Parathyroid adenoma (tissue), 2 donors: Measurements from ENCODE around the gene TRERF1.
A peak's percentile ranks its signal among the peaks of the same experiment; 100 is the strongest.

ENCODE experiments used
- H2AFZ ChIP-seq: fragments of 300-600 bp; sonication (generic); one replicate; pipeline ENCODE4 v1.7.0; 2017; ENCODE audit warnings: antibody characterized with exemption, mild to moderate bottlenecking
- H3K27ac ChIP-seq: fragments of 300-600 bp; sonication (generic); one replicate; pipeline ENCODE4 v1.7.0; 2017
- H3K27me3 ChIP-seq: fragments of 300-600 bp; sonication (generic); one replicate; pipeline ENCODE4 v1.7.0; 2017; ENCODE audit warnings: low read length; ENCODE audit not compliant: control insufficient read depth, insufficient read depth
- H3K36me3 ChIP-seq: fragments of 300-600 bp; sonication (generic); one replicate; pipeline ENCODE4 v1.7.0; 2017; ENCODE audit warnings: low read length; ENCODE audit not compliant: control insufficient read depth, insufficient read depth
- H3K4me1 ChIP-seq: fragments of 300-600 bp; sonication (generic); one replicate; pipeline ENCODE4 v1.7.0; 2017; ENCODE audit warnings: control low read depth
- H3K4me2 ChIP-seq: fragments of 300-600 bp; sonication (generic); one replicate; pipeline ENCODE4 v1.7.0; 2017; ENCODE audit warnings: low read length
- H3K4me3 ChIP-seq: fragments of 300-600 bp; sonication (generic); one replicate; pipeline ENCODE4 v1.7.0; 2017; ENCODE audit warnings: low read depth, low read length
- H3K79me2 ChIP-seq: fragments of 300-600 bp; sonication (generic); one replicate; pipeline ENCODE4 v1.7.0; 2017; ENCODE audit warnings: control low read depth
- H3K9ac ChIP-seq: fragments of 300-600 bp; sonication (generic); one replicate; pipeline ENCODE4 v1.7.0; 2017; ENCODE audit warnings: mild to moderate bottlenecking
- H3K9me3 ChIP-seq: fragments of 300-600 bp; sonication (generic); one replicate; pipeline ENCODE4 v1.7.0; 2017; ENCODE audit warnings: low read length; ENCODE audit not compliant: control insufficient read depth
- CTCF ChIP-seq: fragments of 300-600 bp; sonication (generic); IDR thresholded peaks from one replicate; pipeline ENCODE4 v1.7.0; 2017; ENCODE audit warnings: antibody characterized with exemption, mild to moderate bottlenecking
- donor health status: primary hyperparathyroidism.

The TRERF1 gene

DNA sequence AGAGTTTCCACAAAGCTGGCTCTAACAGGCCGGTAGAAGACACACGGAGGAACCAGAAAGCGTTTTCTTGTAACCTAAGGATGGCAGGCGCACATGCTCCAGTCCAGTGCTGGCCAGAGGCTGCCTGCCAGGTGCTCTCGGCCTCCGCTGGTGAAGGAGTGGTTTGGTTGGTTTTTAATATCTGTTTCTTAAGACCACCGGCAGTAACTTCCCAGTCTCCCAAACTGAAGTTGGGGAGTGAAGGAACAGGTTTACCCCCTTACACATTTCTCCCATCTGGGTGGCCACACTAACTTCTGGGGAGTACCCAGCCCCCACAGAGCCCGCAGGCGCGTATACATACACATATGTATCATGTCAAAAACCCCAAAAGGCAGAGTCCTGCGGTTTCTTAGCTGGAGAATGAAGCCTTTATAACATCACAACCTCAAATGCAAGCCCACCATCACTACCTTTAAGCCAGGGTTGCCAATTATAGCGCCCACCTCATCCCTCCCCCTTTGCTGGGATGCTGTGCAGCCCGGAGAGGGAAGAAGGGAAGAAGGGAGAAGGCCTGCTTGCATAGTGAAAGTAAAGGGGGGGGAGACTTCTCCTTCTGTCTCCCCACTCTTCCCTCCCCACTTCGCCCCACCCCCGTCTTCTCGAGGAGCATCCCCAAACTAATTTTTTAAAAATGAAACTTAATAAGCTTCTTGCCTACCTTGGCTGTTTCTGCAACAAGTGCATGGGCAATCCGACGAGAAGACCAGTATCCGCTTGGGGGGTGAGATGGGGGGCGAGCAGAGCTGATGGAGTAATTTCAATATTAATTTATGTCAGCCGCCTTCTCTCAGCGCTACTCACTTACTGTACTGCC lies 1.0 kb downstream of the TRERF1 start:
- peak overlapping the region; percentile 45 for H3K4me2 ChIP-seq
- no peaks in the 10 kb centered on the region for H3K27me3 ChIP-seq
- peak overlapping the region; percentile 93 for H3K27ac ChIP-seq
- peaks cover 9% of the 10 kb centered on the region for H3K79me2 ChIP-seq
- peak overlapping the region; percentile 67 for H3K4me3 ChIP-seq
- peak overlapping the region; percentile 85 for H2AFZ ChIP-seq
- peaks cover 12% of the 10 kb centered on the region for H3K4me1 ChIP-seq
- H3K9ac ChIP-seq = no peak overlapping the region
- no peak for TF ChIP-seq CTCF
- H3K36me3 ChIP-seq = no peaks in the 10 kb centered on the region
- H3K9me3 ChIP-seq = no peaks in the 10 kb centered on the region

GRCh38 chr6:42449917-42450476 lies 1.7 kb downstream of the TRERF1 start:
- Histone ChIP-seq H3K9me3 (no peaks in the 10 kb centered on the region), H3K4me3 (peak overlapping the region; percentile 67), H3K9ac (no peak overlapping the region), H3K27ac (peak overlapping the region; percentile 93), H3K27me3 (no peaks in the 10 kb centered on the region), H2AFZ (peak overlapping the region; percentile 79), H3K79me2 (peaks cover 11% of the 10 kb centered on the region), H3K36me3 (no peaks in the 10 kb centered on the region), H3K4me1 (peaks cover 12% of the 10 kb centered on the region), H3K4me2 (peak overlapping the region; percentile 45)
- TF ChIP-seq CTCF = no peak

- no peaks in the 10 kb centered on the region for H3K27me3 ChIP-seq
- peaks cover 15% of the 10 kb centered on the region for H3K79me2 ChIP-seq
- no peak overlapping the region for H3K9ac ChIP-seq
- H3K4me1 ChIP-seq = peaks cover 17% of the 10 kb centered on the region
- no peaks in the 10 kb centered on the region for H3K36me3 ChIP-seq
- no peak for TF ChIP-seq CTCF
- no peak overlapping the region for H3K4me3 ChIP-seq
- no peak overlapping the region for H3K4me2 ChIP-seq
- no peak overlapping the region for H3K27ac ChIP-seq
- H2AFZ ChIP-seq = peak overlapping the region; percentile 79
- H3K9me3 ChIP-seq = no peaks in the 10 kb centered on the region
These were observed 2.6 kb downstream of the TRERF1 start for GRCh38 chr6:42448927-42449659.

DNA sequence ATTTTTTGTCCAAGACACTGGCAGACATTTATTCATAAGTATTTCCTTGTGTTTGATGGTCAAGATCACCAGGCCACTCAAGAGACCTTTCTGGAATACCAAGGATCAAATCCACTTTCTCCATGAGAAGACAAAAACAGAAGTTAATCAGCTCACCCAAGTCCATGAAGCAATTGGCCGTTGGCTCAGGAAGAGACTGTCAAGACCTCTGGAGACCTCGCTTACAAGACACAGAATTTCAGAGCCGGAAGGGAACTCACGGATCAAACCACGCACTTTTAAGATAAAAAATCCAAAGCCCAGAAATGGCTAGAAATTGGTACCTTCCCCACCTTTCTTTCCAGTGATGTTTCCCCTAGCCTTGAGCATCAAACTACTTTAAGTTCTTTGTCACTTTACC lies 3.3 kb downstream of the TRERF1 start:
- no peak for TF ChIP-seq CTCF
- peaks cover 19% of the 10 kb centered on the region for H3K79me2 ChIP-seq
- no peak overlapping the region for H3K27ac ChIP-seq
- no peaks in the 10 kb centered on the region for H3K36me3 ChIP-seq
- H3K4me3 ChIP-seq = no peak overlapping the region
- no peak overlapping the region for H3K4me2 ChIP-seq
- H3K9me3 ChIP-seq = no peaks in the 10 kb centered on the region
- peaks cover 24% of the 10 kb centered on the region for H3K4me1 ChIP-seq
- no peak overlapping the region for H3K9ac ChIP-seq
- no peak overlapping the region for H2AFZ ChIP-seq
- H3K27me3 ChIP-seq = no peaks in the 10 kb centered on the region
